K562 (cell line): ENCODE data around the gene BACE1.

ENCODE experiments used
- ARID2 ChIP-seq: fragments of 450-650 bp; IDR thresholded peaks from 2 replicates; pipeline ENCODE4 v1.6.1; 2017; ENCODE audit warnings: antibody characterized with exemption, mild to moderate bottlenecking
- CC2D1A ChIP-seq: fragments of 450-650 bp; IDR thresholded peaks from 2 replicates; pipeline ENCODE4 v1.6.1; 2017; ENCODE audit warnings: mild to moderate bottlenecking
- CHD2 ChIP-seq: IDR thresholded peaks from 2 replicates; pipeline ENCODE4 v1.6.1; 2011; ENCODE audit warnings: low read depth, low read length
- CTCF ChIP-seq, 3 experiments: IDR thresholded peaks in 2 of 3; conservative IDR thresholded peaks in 1 of 3; 2 replicates each; pipeline ENCODE4 v1.5.1; 2011 to 2012; ENCODE audit warnings: low read length in 3 of 3, mild to moderate bottlenecking in 3 of 3, control low read depth in 2 of 3, improper control_type of control experiment in 1 of 3, inconsistent platforms in 1 of 3, low read depth in 1 of 3, mixed read lengths in 1 of 3, moderate library complexity in 1 of 3; ENCODE audit not compliant: insufficient read depth in 2 of 3
- HSF4 ChIP-seq: fragments of 250-450 bp; sonication (Bioruptor Pico); IDR thresholded peaks from 2 replicates; pipeline ENCODE4 v2.1.2; 2022; ENCODE audit warnings: mild to moderate bottlenecking, moderate library complexity, borderline replicate concordance
- KDM1A ChIP-seq, 2 experiments: fragments of 450-650 bp; IDR thresholded peaks; 2 replicates each; pipeline ENCODE4 v1.6.1; 2016; ENCODE audit warnings: mild to moderate bottlenecking in 2 of 2
- LEF1 ChIP-seq: fragments of 450-650 bp; IDR thresholded peaks from 2 replicates; pipeline ENCODE4 v1.6.1; 2016; ENCODE audit warnings: mild to moderate bottlenecking
- MCM7 ChIP-seq, 2 experiments: fragments of 450-650 bp; IDR thresholded peaks; 2 replicates each; pipeline ENCODE4 v1.6.1; 2016 to 2018
- POLR2A ChIP-seq: fragments of 450-650 bp; conservative IDR thresholded peaks from 2 replicates; pipeline ENCODE4 v1.6.1; 2016
- TF ChIP-seq, protein P1 (sequence below): sonication (generic); formaldehyde crosslinking; IDR thresholded peaks from 2 replicates; pipeline ENCODE4 v1.8.1; 2022; ENCODE audit warnings: missing genetic modification reagents
- TF ChIP-seq, protein P2 (sequence below): IDR thresholded peaks from 2 replicates; pipeline ENCODE4 v1.6.1; 2014; ENCODE audit warnings: antibody characterized with exemption
- TF ChIP-seq, protein P3 (sequence below), 2 experiments: fragments of 450-650 bp; formaldehyde crosslinking in 1 of 2; IDR thresholded peaks; 2 replicates each; pipeline versions ENCODE4 v1.4.0 to v1.6.1; 2014 to 2020; ENCODE audit warnings: mild to moderate bottlenecking in 2 of 2, borderline replicate concordance in 1 of 2, low read depth in 1 of 2
- TF ChIP-seq, protein P4 (sequence below): IDR thresholded peaks from 2 replicates; pipeline ENCODE4 v1.6.1; 2011; ENCODE audit not compliant: insufficient read length; ENCODE audit errors: extremely low read depth

DNA sequence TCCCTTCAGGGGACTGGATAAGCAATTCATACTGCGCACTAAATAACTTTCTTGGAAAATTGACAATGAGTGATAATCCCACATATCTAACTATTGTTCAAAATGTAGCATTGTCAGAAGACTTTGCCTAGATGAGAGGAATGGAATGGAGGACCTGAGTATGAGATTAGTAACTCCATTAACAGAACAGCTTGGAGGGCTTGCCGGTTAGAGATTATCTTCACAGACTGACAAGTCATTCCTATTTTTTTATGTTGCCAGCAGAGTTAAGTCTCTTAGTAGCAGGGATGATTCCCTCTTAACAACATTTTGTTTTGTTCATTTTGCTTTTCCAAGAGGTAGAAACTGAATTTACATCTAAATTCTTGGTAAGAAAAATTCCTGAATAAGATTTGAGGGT lies 32.0 kb downstream of the BACE1 start:
- TF ChIP-seq, protein P1, sequence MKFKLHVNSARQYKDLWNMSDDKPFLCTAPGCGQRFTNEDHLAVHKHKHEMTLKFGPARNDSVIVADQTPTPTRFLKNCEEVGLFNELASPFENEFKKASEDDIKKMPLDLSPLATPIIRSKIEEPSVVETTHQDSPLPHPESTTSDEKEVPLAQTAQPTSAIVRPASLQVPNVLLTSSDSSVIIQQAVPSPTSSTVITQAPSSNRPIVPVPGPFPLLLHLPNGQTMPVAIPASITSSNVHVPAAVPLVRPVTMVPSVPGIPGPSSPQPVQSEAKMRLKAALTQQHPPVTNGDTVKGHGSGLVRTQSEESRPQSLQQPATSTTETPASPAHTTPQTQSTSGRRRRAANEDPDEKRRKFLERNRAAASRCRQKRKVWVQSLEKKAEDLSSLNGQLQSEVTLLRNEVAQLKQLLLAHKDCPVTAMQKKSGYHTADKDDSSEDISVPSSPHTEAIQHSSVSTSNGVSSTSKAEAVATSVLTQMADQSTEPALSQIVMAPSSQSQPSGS (CRISPR knock-in tag): no peak
- TF ChIP-seq HSF4 (CRISPR knock-in tag): no peak
- no peak for TF ChIP-seq POLR2A
- TF ChIP-seq, protein P2, sequence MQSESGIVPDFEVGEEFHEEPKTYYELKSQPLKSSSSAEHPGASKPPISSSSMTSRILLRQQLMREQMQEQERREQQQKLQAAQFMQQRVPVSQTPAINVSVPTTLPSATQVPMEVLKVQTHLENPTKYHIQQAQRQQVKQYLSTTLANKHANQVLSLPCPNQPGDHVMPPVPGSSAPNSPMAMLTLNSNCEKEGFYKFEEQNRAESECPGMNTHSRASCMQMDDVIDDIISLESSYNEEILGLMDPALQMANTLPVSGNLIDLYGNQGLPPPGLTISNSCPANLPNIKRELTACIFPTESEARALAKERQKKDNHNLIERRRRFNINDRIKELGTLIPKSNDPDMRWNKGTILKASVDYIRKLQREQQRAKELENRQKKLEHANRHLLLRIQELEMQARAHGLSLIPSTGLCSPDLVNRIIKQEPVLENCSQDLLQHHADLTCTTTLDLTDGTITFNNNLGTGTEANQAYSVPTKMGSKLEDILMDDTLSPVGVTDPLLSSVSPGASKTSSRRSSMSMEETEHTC: no peak
- TF ChIP-seq ARID2: no peak
- TF ChIP-seq CC2D1A: no peak
- TF ChIP-seq, protein P3, sequence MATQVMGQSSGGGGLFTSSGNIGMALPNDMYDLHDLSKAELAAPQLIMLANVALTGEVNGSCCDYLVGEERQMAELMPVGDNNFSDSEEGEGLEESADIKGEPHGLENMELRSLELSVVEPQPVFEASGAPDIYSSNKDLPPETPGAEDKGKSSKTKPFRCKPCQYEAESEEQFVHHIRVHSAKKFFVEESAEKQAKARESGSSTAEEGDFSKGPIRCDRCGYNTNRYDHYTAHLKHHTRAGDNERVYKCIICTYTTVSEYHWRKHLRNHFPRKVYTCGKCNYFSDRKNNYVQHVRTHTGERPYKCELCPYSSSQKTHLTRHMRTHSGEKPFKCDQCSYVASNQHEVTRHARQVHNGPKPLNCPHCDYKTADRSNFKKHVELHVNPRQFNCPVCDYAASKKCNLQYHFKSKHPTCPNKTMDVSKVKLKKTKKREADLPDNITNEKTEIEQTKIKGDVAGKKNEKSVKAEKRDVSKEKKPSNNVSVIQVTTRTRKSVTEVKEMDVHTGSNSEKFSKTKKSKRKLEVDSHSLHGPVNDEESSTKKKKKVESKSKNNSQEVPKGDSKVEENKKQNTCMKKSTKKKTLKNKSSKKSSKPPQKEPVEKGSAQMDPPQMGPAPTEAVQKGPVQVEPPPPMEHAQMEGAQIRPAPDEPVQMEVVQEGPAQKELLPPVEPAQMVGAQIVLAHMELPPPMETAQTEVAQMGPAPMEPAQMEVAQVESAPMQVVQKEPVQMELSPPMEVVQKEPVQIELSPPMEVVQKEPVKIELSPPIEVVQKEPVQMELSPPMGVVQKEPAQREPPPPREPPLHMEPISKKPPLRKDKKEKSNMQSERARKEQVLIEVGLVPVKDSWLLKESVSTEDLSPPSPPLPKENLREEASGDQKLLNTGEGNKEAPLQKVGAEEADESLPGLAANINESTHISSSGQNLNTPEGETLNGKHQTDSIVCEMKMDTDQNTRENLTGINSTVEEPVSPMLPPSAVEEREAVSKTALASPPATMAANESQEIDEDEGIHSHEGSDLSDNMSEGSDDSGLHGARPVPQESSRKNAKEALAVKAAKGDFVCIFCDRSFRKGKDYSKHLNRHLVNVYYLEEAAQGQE (IDR thresholded peaks at IDR 0.05; ENCODE audit: borderline replicate concordance): no peak
- TF ChIP-seq, protein P3 (CRISPR knock-in tag; IDR thresholded peaks at IDR 0.05; ENCODE audit: low read depth): no peak
- TF ChIP-seq KDM1A (IDR thresholded peaks at IDR 0.05): no peak
- TF ChIP-seq, protein P4, sequence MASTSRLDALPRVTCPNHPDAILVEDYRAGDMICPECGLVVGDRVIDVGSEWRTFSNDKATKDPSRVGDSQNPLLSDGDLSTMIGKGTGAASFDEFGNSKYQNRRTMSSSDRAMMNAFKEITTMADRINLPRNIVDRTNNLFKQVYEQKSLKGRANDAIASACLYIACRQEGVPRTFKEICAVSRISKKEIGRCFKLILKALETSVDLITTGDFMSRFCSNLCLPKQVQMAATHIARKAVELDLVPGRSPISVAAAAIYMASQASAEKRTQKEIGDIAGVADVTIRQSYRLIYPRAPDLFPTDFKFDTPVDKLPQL: no peak
- TF ChIP-seq MCM7 (IDR thresholded peaks at IDR 0.05): no peak
- TF ChIP-seq CHD2: no peak
- TF ChIP-seq CTCF (IDR thresholded peaks at IDR 0.05 in 2 of 3, conservative IDR thresholded peaks at IDR 0.05 in 1 of 3; ENCODE audit: insufficient read depth in 2 of 3, low read depth in 1 of 3, low read length in 3 of 3): no peak
- TF ChIP-seq LEF1: no peak
